Karpas-422 (cell line): ENCODE results near the gene IL10. TPM values are rescaled to one million over a fixed set of nuclear protein-coding genes. Genes with fewer than 3 reads are reported as not detected.

Source experiments
- DNase-seq: peaks from one replicate; pipeline ENCODE4 v3.0.0-alpha.2; 2015
- H2AFZ ChIP-seq: fragments of 200-600 bp; sonication (generic); 2 replicates; pipeline ENCODE4 v1.6.1; 2014; ENCODE audit warnings: antibody characterized with exemption, low read length, mixed read lengths
- H3K27ac ChIP-seq: fragments of 200-600 bp; sonication (generic); 2 replicates; pipeline ENCODE4 v1.5.1; 2014; ENCODE audit warnings: mild to moderate bottlenecking, low read length, moderate library complexity
- H3K27me3 ChIP-seq: fragments of 200-600 bp; sonication (generic); 2 replicates; pipeline ENCODE4 v1.6.1; 2014; ENCODE audit warnings: low read length, mixed read lengths
- H3K36me3 ChIP-seq: fragments of 200-600 bp; sonication (generic); 2 replicates; pipeline ENCODE4 v1.6.1; 2014; ENCODE audit warnings: low read length, mixed read lengths; ENCODE audit not compliant: insufficient read depth
- H3K4me1 ChIP-seq: fragments of 200-600 bp; sonication (generic); 2 replicates; pipeline ENCODE4 v1.6.1; 2014; ENCODE audit warnings: mild to moderate bottlenecking, low read length, mixed read lengths
- H3K4me2 ChIP-seq: fragments of 200-600 bp; sonication (generic); 2 replicates; pipeline ENCODE4 v1.6.1; 2014; ENCODE audit warnings: low read length, low read depth, mild to moderate bottlenecking; ENCODE audit not compliant: poor library complexity, severe bottlenecking
- H3K4me3 ChIP-seq: fragments of 200-600 bp; sonication (generic); 2 replicates; pipeline ENCODE4 v1.5.1; 2014; ENCODE audit warnings: mild to moderate bottlenecking, antibody characterized with exemption, low read length, mixed read lengths
- H3K79me2 ChIP-seq: fragments of 200-600 bp; sonication (generic); 2 replicates; pipeline ENCODE4 v1.6.1; 2014; ENCODE audit warnings: mild to moderate bottlenecking, low read length, mixed read lengths
- H3K9ac ChIP-seq: fragments of 200-600 bp; sonication (generic); 2 replicates; pipeline ENCODE4 v1.6.0; 2014; ENCODE audit warnings: low read length
- H3K9me2 ChIP-seq: fragments of 200-600 bp; sonication (generic), shearing (Covaris generic); replicated peaks from 2 replicates; pipeline ENCODE4 v1.6.0; 2014; ENCODE audit warnings: mild to moderate bottlenecking, low read length, moderate library complexity; ENCODE audit not compliant: insufficient read depth
- H3K9me3 ChIP-seq: fragments of 300-700, 200-600 bp; sonication (generic); 2 replicates; pipeline ENCODE4 v1.6.1; 2014; ENCODE audit warnings: low read length, mixed read lengths
- H4K20me1 ChIP-seq: fragments of 200-600 bp; sonication (generic); 2 replicates; pipeline ENCODE4 v1.6.1; 2014; ENCODE audit warnings: mild to moderate bottlenecking, antibody characterized with exemption, low read length, low read depth; ENCODE audit not compliant: insufficient read depth
- total RNA-seq: library from RNA; depleted of rRNA; stranded (reverse); fragments of >200 nt; shearing (Covaris generic); gene quantifications from 2 replicates; pipeline ENCODE4 v1.2.3, GENCODE V29; 2014; ENCODE audit warnings: low replicate concordance

IL10 gene
- total RNA-seq, 1 experiment from 2014 or later, result not detected

DNA sequence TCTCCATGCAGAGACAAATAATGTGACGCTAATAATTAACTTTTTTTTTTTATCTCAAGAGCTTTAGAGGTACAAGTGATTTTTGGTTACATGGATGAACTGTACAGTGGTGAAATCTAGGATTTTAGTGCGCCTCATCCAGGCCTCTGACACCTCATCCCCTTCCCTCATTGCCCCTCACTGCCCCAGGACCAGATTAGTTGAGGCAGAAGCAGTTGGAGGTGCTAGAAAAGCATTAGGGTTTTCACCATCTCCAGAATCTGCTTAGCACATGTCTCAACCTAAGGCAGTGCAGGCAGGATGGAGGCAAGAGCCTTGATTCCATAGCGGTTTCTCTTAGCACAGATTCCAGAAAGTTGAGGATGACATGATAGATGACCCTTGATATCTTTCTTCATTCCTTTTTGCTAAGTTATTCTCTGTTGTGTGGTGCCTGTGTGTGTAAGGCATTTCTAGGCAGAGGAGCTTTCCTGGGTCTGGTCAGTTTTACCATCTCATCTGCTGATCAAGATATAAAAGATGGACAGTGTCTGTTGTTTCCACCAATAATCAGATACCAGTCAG lies 16.3 kb upstream of the IL10 start:
- no peak overlapping the region for H3K4me2 ChIP-seq
- H3K9ac ChIP-seq, result no peak overlapping the region
- DNase-seq, result no peak
- H3K9me2 ChIP-seq, result no peaks in the 10 kb centered on the region
- no peaks in the 10 kb centered on the region for H3K79me2 ChIP-seq
- H3K4me1 ChIP-seq, result no peaks in the 10 kb centered on the region
- no peak overlapping the region for H3K27ac ChIP-seq
- H3K27me3 ChIP-seq, result no peaks in the 10 kb centered on the region
- no peaks in the 10 kb centered on the region for H4K20me1 ChIP-seq
- H2AFZ ChIP-seq, result no peak overlapping the region
- no peak overlapping the region for H3K4me3 ChIP-seq
- H3K36me3 ChIP-seq, result no peaks in the 10 kb centered on the region
- no peaks in the 10 kb centered on the region for H3K9me3 ChIP-seq

DNA sequence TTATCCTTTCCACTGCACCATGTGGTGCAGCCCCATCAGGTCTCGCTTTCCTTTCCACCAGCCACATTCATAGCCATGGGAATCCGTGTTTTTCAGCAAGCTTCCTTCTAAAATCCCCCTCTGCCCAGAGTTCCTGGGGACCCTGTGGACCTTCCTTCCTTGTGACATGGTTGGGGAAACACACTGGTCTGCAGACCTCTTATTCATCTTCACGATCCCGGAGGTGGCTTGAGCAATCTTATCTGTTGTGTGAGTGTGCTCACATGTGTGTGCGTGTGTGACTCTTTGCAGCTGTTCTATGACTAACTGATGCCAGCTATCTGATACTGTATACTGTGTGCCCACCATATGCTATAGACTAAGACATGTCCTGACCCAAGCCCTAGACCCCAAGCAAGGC lies 15.6 kb upstream of the IL10 start:
- Histone ChIP-seq H3K4me1 (no peaks in the 10 kb centered on the region), H3K79me2 (no peaks in the 10 kb centered on the region), H3K4me2 (no peak overlapping the region), H3K4me3 (no peak overlapping the region), H3K27me3 (no peaks in the 10 kb centered on the region), H3K9me2 (no peaks in the 10 kb centered on the region), H4K20me1 (no peaks in the 10 kb centered on the region), H3K9me3 (no peaks in the 10 kb centered on the region), H3K27ac (no peak overlapping the region), H2AFZ (no peak overlapping the region), H3K36me3 (no peaks in the 10 kb centered on the region), H3K9ac (no peak overlapping the region)
- no peak for DNase-seq

DNA sequence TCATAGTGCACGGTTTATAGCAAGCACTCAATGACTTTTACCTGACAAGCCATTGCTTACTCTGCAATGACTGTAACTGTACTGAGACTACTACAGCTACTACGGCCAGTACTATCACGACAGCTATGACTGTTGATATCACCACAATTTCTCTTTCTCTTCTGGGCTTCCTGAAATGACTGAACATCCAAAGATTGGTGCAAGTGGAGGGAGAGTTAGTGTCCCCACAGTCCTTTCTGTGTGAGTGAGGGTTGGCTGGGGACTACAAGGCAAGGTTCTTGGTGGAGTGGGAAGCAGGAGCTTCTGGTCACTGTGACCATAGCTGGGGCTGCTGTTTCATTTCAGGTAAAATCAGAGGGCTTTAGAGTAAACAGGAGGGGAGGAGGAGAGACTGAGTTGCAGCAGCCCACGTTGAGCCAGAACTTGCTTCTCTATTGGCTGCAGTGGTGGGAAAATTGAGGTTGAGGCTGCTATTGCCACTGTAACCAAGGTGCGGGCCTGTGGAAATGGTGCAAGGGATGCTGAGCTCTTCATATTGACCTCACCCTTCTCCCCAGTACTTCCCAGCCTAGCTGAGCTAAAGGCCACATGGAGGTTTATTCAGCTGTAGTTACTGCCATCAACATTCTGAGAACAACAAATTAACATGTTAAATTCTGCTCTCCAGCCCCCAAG lies 14.1 kb upstream of the IL10 start:
- H3K4me2 ChIP-seq, result no peak overlapping the region
- H4K20me1 ChIP-seq, result no peaks in the 10 kb centered on the region
- no peak overlapping the region for H2AFZ ChIP-seq
- no peaks in the 10 kb centered on the region for H3K9me3 ChIP-seq
- H3K9me2 ChIP-seq, result no peaks in the 10 kb centered on the region
- H3K4me1 ChIP-seq, result peaks cover 6% of the 10 kb centered on the region
- no peaks in the 10 kb centered on the region for H3K36me3 ChIP-seq
- no peak overlapping the region for H3K4me3 ChIP-seq
- H3K79me2 ChIP-seq, result no peaks in the 10 kb centered on the region
- no peak overlapping the region for H3K27ac ChIP-seq
- H3K27me3 ChIP-seq, result no peaks in the 10 kb centered on the region
- no peak for DNase-seq
- no peak overlapping the region for H3K9ac ChIP-seq

DNA sequence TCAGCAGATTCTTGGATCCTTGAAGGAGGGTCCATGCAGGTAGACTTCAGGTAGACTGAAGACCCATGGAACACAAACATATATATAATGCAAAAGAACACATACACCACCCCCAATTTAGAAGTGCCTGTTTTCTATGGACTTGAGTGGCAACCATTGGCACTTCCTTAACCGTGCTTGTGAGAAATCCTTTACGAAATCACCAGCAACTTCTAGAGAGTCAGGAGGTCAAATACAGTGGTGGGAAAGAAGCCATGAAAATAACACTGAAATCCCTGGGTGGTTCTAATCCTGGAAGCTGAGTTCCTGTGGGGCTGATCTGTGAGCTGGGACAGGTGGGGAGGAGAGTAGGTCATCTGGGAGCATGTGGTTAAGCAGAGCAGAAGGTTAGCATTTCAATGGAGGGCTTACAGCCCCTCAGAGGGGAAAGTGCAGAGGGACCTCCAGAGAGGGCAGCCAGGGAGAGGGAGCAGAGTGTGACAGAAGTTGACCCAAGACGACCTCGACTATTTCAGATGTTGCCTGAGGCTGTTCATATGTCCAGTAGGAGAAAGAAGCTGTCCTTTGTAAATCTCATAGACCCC lies 13.0 kb upstream of the IL10 start:
- peaks cover 6% of the 10 kb centered on the region for H3K4me1 ChIP-seq

DNA sequence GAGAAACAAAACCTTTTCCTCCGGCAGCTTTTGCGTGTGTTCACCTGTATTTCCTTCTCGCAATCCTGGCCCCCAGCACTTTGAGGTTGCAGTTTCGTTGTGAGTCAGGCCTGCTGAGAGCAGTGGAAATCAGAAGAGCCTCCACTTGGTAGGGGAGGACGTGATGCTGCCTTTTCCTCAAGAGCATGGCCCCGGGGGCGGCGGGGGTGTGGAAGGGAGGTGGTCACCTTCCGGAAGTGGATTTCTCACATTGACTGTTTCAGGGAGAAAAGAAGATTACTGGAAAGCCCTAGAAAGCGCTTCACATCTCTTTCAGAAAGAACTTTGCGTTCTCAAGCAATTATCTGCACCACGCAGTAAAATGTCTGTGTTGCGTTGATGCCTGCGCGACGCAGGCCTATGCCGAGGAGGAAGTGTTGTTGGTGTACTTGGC lies 12.2 kb upstream of the IL10 start:
- Histone ChIP-seq H3K9ac (no peak overlapping the region), H3K9me3 (no peaks in the 10 kb centered on the region), H3K4me3 (no peak overlapping the region), H3K9me2 (no peaks in the 10 kb centered on the region), H4K20me1 (no peaks in the 10 kb centered on the region), H3K36me3 (no peaks in the 10 kb centered on the region), H3K4me2 (no peak overlapping the region), H3K4me1 (peaks cover 6% of the 10 kb centered on the region), H3K27me3 (no peaks in the 10 kb centered on the region), H3K79me2 (no peaks in the 10 kb centered on the region), H3K27ac (no peak overlapping the region), H2AFZ (no peak overlapping the region)
- no peak for DNase-seq

More for the DNA sequence above, 13.0 kb upstream of the IL10 start:
- DNase-seq, result no peak
- no peaks in the 10 kb centered on the region for H3K9me2 ChIP-seq
- no peak overlapping the region for H3K4me3 ChIP-seq
- no peaks in the 10 kb centered on the region for H3K9me3 ChIP-seq
- H3K27me3 ChIP-seq, result no peaks in the 10 kb centered on the region
- no peak overlapping the region for H3K27ac ChIP-seq
- H3K9ac ChIP-seq, result no peak overlapping the region
- H2AFZ ChIP-seq, result no peak overlapping the region
- no peaks in the 10 kb centered on the region for H3K79me2 ChIP-seq
- H3K36me3 ChIP-seq, result no peaks in the 10 kb centered on the region
- no peak overlapping the region for H3K4me2 ChIP-seq
- H4K20me1 ChIP-seq, result no peaks in the 10 kb centered on the region

- Histone ChIP-seq H3K79me2 (no peaks in the 10 kb centered on the region), H3K4me2 (no peak overlapping the region), H4K20me1 (no peaks in the 10 kb centered on the region), H3K36me3 (no peaks in the 10 kb centered on the region), H3K9me3 (no peaks in the 10 kb centered on the region), H3K27me3 (no peaks in the 10 kb centered on the region), H2AFZ (no peak overlapping the region), H3K9me2 (no peaks in the 10 kb centered on the region), H3K27ac (no peak overlapping the region), H3K9ac (no peak overlapping the region), H3K4me1 (peaks cover 6% of the 10 kb centered on the region), H3K4me3 (no peak overlapping the region)
- no peak for DNase-seq
Measured at GRCh38 chr1:206783506-206783905, 11.2 kb upstream of the IL10 start.

DNA sequence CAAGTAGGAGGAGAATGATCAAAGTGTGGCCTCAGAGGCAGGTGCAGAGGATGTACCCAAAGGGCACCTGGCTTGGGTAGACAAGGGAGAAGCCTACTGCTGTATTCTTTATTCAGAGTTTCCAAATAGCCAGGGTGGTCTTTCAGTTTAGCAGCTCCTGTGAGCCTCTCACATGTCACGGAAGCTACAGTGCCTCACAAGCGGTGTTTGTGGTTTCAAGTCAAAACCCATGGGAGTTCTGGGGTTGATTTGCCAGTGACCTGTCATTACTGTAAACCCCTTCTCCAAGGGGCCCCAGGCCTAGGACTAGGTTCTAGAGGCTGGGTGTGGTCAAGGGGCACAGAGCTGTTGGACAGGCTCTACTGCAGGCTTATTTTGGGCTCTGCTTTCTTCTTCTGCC lies 10.2 kb upstream of the IL10 start:
- no peak overlapping the region for H3K9ac ChIP-seq
- no peak overlapping the region for H3K27ac ChIP-seq
- no peak overlapping the region for H3K4me2 ChIP-seq
- no peak for DNase-seq
- no peaks in the 10 kb centered on the region for H3K79me2 ChIP-seq
- no peak overlapping the region for H3K4me3 ChIP-seq
- no peak overlapping the region for H2AFZ ChIP-seq
- H3K9me3 ChIP-seq, result no peaks in the 10 kb centered on the region
- no peaks in the 10 kb centered on the region for H3K36me3 ChIP-seq
- no peaks in the 10 kb centered on the region for H3K9me2 ChIP-seq
- H4K20me1 ChIP-seq, result no peaks in the 10 kb centered on the region
- H3K27me3 ChIP-seq, result no peaks in the 10 kb centered on the region
- peaks cover 6% of the 10 kb centered on the region for H3K4me1 ChIP-seq

- Histone ChIP-seq H4K20me1 (no peaks in the 10 kb centered on the region), H3K9me3 (no peaks in the 10 kb centered on the region), H3K4me2 (no peak overlapping the region), H3K79me2 (no peaks in the 10 kb centered on the region), H3K27me3 (no peaks in the 10 kb centered on the region), H3K36me3 (no peaks in the 10 kb centered on the region), H3K4me1 (peaks cover 6% of the 10 kb centered on the region), H3K9ac (no peak overlapping the region), H3K9me2 (no peaks in the 10 kb centered on the region), H2AFZ (no peak overlapping the region), H3K27ac (no peak overlapping the region), H3K4me3 (no peak overlapping the region)
- DNase-seq, result no peak
Measured at GRCh38 chr1:206779638-206780037, 7.3 kb upstream of the IL10 start.
